Pancreas (tissue), 10 donors: ENCODE data around the gene KIAA0319L. TPM values are rescaled to one million over a fixed set of nuclear protein-coding genes. Genes with fewer than 3 reads are reported as not detected.

Source experiments
- ATAC-seq, 4 donors: fragments of 200-7000 bp; cut with Tn5 transposase; one replicate each; pipeline versions ENCODE4 v1.8.0 to v1.9.1; 2020; ENCODE audit warnings: mild to moderate bottlenecking in 4 of 4, moderate library complexity in 4 of 4
- DNase-seq, 6 donors: peaks; one replicate each; pipeline ENCODE4 v3.0.0-alpha.2; 2020
- FAIRE-seq: peaks from 2 replicates; lab custom pipeline; 2012; peaks lifted over from hg19 to GRCh38; lab: Jason Lieb, UNC
- H3K27ac ChIP-seq, 4 donors: fragments of 200-600 bp; sonication (generic); 1 replicate in 3 of 4; 2 replicates in 1 of 4; pipeline versions ENCODE4 v1.5.0 to v1.8.0; 2020
- H3K27me3 ChIP-seq, 4 donors: fragments of 200-600 bp; one replicate each; pipeline ENCODE4 v1.8.0; 2021
- H3K36me3 ChIP-seq, 3 donors: fragments of 200-600 bp; sonication (generic) in 1 of 3; one replicate each; pipeline versions ENCODE4 v1.5.0 to v1.8.0; 2020 to 2021
- H3K4me1 ChIP-seq, 3 donors: fragments of 200-600 bp; one replicate each; pipeline ENCODE4 v1.8.0; 2021
- H3K4me3 ChIP-seq, 4 donors: fragments of 200-600 bp; sonication (generic) in 2 of 4; one replicate each; pipeline versions ENCODE4 v1.5.0 to v1.8.0; 2020 to 2021
- H3K9me3 ChIP-seq, 4 donors: fragments of 200-600 bp; one replicate each; pipeline ENCODE4 v1.8.0; 2021
- WGBS, 2 donors: extraction: QIAGEN DNeasy Blood & Tissue Kit; methylation state at CpG; one replicate each; pipeline ENCODE4 v1.1.7; 2013; 5-methylcytosine and 5-hydroxymethylcytosine counted together
- intact Hi-C, 3 donors: fragments of 100-400 bp; cut with DNase I; formaldehyde crosslinking; loops; one replicate each; pipeline versions ENCODE4 v1.11.1 to v1.14.2; 2022
- polyA plus RNA-seq, 2 donors: library from polyadenylated mRNA; stranded (reverse); fragments of 200-250 nt; gene quantifications; one replicate each; pipeline ENCODE4 v1.2.3, GENCODE V29; 2013
- total RNA-seq, 6 donors: library from RNA; stranded (reverse); fragmentation: NEBNext Ultra II Directional in 4 of 6; extraction: Animal tissue kit (Norgen Biotek cat#: 25700) in 4 of 6; gene quantifications; one replicate each; pipeline versions ENCODE4 v1.2.1 to v1.2.4, GENCODE V29; 2021 to 2023
- TF ChIP-seq, protein P1 (sequence below), 4 donors: fragments of 200-600 bp; sonication (generic) in 3 of 4; IDR thresholded peaks; one replicate each; pipeline versions ENCODE4 v1.5.0 to v1.8.0; 2021; ENCODE audit warnings: antibody characterized with exemption in 4 of 4
- donor health status: healthy with polysubstance abuse.
- donor health status: DM: no; HTN: no; CAD: no; lungs with moderate emphysema.
- donor health status: DM: no; HTN: no; CAD: no.
- donor health status: control.
- donor health status: control.
- donor health status: Bipolar disorder and iron deficiency.
- donor health status: DM: yes; HTN: yes; CAD: no.
- donor health status: DM: no; HTN: no; CAD: no.
- donor health status: DM: no; HTN: no; CAD: no.
- donor health status: DM: yes; HTN: yes; CAD: no.

The KIAA0319L gene
- total and polyA plus RNA-seq, 8 donors, result 22.9 to 50.8 (median 44.1) TPM

GRCh38 chr1:35499231-35499630 lies 58.0 kb downstream of the KIAA0319L start:
- ATAC-seq, result no peak
- WGBS, 2 donors, result 85 to 86% methylated on average over 4 of the region's 4 CpGs
- DNase-seq, result no peak
- Histone ChIP-seq H3K27me3 (no peaks in the 10 kb centered on the region), H3K36me3 (no peaks in the 10 kb centered on the region), H3K4me3 (no peak overlapping the region), H3K9me3 (no peaks in the 10 kb centered on the region), H3K4me1 (peaks cover 0 to 7% (median 6%) of the 10 kb centered on the region in 3 donors), H3K27ac (no peak overlapping the region)
- intact Hi-C loops, result no loop called here
- TF ChIP-seq, protein P1, sequence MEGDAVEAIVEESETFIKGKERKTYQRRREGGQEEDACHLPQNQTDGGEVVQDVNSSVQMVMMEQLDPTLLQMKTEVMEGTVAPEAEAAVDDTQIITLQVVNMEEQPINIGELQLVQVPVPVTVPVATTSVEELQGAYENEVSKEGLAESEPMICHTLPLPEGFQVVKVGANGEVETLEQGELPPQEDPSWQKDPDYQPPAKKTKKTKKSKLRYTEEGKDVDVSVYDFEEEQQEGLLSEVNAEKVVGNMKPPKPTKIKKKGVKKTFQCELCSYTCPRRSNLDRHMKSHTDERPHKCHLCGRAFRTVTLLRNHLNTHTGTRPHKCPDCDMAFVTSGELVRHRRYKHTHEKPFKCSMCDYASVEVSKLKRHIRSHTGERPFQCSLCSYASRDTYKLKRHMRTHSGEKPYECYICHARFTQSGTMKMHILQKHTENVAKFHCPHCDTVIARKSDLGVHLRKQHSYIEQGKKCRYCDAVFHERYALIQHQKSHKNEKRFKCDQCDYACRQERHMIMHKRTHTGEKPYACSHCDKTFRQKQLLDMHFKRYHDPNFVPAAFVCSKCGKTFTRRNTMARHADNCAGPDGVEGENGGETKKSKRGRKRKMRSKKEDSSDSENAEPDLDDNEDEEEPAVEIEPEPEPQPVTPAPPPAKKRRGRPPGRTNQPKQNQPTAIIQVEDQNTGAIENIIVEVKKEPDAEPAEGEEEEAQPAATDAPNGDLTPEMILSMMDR (IDR thresholded peaks at IDR 0.05), result no peak
- FAIRE-seq, result no peak

DNA sequence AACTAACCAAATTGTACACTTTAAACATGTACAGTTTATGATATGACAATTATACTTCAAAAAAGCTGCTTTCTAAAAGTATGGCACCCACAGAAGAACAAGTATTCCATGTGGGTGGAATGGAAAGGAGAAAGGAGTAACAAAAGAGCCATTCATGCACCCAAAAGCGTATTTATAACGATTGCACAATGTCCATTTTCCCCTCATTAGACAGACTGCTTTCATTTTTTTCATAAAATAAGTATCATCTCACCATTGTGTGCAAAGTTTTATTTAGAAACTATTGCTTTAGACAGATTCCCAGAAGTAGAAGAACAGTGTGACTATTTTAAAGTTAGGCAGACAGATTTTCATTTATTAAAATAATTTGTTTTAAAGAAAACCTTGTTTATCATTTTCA lies 59.6 kb downstream of the KIAA0319L start:
- intact Hi-C loops, result no loop called here
- DNase-seq (no peak), FAIRE-seq (no peak), ATAC-seq (no peak)
- Histone ChIP-seq H3K4me3 (no peak overlapping the region), H3K9me3 (no peaks in the 10 kb centered on the region), H3K27ac (no peak overlapping the region), H3K4me1 (peaks cover 0 to 7% (median 6%) of the 10 kb centered on the region in 3 donors), H3K36me3 (no peaks in the 10 kb centered on the region), H3K27me3 (no peaks in the 10 kb centered on the region)
- TF ChIP-seq, protein P1 (IDR thresholded peaks at IDR 0.05), result no peak
- 62 to 64% methylated on average over 2 of the region's 2 CpGs for WGBS, 2 donors

- DNase-seq (no peak), FAIRE-seq (no peak), ATAC-seq (no peak)
- Histone ChIP-seq H3K27ac (no peak overlapping the region), H3K4me3 (no peak overlapping the region), H3K4me1 (no peaks in the 10 kb centered on the region), H3K27me3 (no peaks in the 10 kb centered on the region), H3K36me3 (no peaks in the 10 kb centered on the region), H3K9me3 (no peaks in the 10 kb centered on the region)
- intact Hi-C loops, result no loop called here
- 96% methylated on average over 1 of the region's 1 CpG for WGBS, 2 donors
- TF ChIP-seq, protein P1 (IDR thresholded peaks at IDR 0.05), result no peak
Measured at GRCh38 chr1:35490250-35490649, 67.0 kb downstream of the KIAA0319L start.

GRCh38 chr1:35488336-35488735 lies 68.9 kb downstream of the KIAA0319L start:
- TF ChIP-seq, protein P1 (IDR thresholded peaks at IDR 0.05), result no peak
- Histone ChIP-seq H3K4me3 (no peak overlapping the region), H3K27me3 (no peaks in the 10 kb centered on the region), H3K27ac (no peak overlapping the region), H3K36me3 (no peaks in the 10 kb centered on the region), H3K9me3 (no peaks in the 10 kb centered on the region), H3K4me1 (no peaks in the 10 kb centered on the region)
- FAIRE-seq (peak; percentile 51), DNase-seq (no peak), ATAC-seq (no peak)
- 67 to 68% methylated on average over 2 of the region's 2 CpGs for WGBS, 2 donors
- intact Hi-C loops, result no loop called here

GRCh38 chr1:35486858-35487408 lies 70.3 kb downstream of the KIAA0319L start:
- Histone ChIP-seq H3K27ac (no peak overlapping the region), H3K4me1 (no peaks in the 10 kb centered on the region), H3K36me3 (no peaks in the 10 kb centered on the region), H3K9me3 (no peaks in the 10 kb centered on the region), H3K4me3 (no peak overlapping the region), H3K27me3 (no peaks in the 10 kb centered on the region)
- TF ChIP-seq, protein P1 (IDR thresholded peaks at IDR 0.05), result no peak
- FAIRE-seq (no peak), DNase-seq (no peak), ATAC-seq (no peak)
- 81 to 88% methylated on average over 3 of the region's 3 CpGs for WGBS, 2 donors
- intact Hi-C loops, result no loop called here
